Superior temporal gyrus (tissue), 1 donor: ENCODE data around the gene SLC12A7.

Source experiments
- DNase-seq: peaks from one replicate; pipeline ENCODE4 v3.0.0-alpha.2; 2016; ENCODE audit errors: extremely low spot score

Gene SLC12A7

GRCh38 chr5:1019001-1019905 is 92.6 kb downstream of the SLC12A7 start:
- peak; percentile 7 for DNase-seq

- no peak for DNase-seq
These were observed 93.3 kb downstream of the SLC12A7 start for GRCh38 chr5:1018596-1018995.

GRCh38 chr5:1017691-1018455 is 94.0 kb downstream of the SLC12A7 start:
- no peak for DNase-seq

- no peak for DNase-seq
These were observed 94.8 kb downstream of the SLC12A7 start for GRCh38 chr5:1017056-1017455.

- DNase-seq: peak; percentile 8
These were observed 95.4 kb downstream of the SLC12A7 start for GRCh38 chr5:1016476-1016875.

GRCh38 chr5:1016036-1016435 is 95.8 kb downstream of the SLC12A7 start:
- DNase-seq: peak; percentile 53

- no peak for DNase-seq
These were observed 96.4 kb downstream of the SLC12A7 start for GRCh38 chr5:1015507-1015906.

GRCh38 chr5:1014781-1015221 is 97.1 kb downstream of the SLC12A7 start:
- no peak for DNase-seq

- DNase-seq: no peak
These were observed 97.5 kb downstream of the SLC12A7 start for GRCh38 chr5:1014346-1014745.

GRCh38 chr5:1013948-1014301 is 97.9 kb downstream of the SLC12A7 start:
- peak; percentile 6 for DNase-seq

- no peak for DNase-seq
These were observed 98.5 kb downstream of the SLC12A7 start for GRCh38 chr5:1013238-1013947.

GRCh38 chr5:1012900-1013237 is 99.0 kb downstream of the SLC12A7 start:
- DNase-seq: no peak

GRCh38 chr5:1012313-1012841 is 99.5 kb downstream of the SLC12A7 start:
- DNase-seq: no peak

- DNase-seq: peak; percentile 2
These were observed 100.0 kb downstream of the SLC12A7 start for GRCh38 chr5:1011741-1012312.

GRCh38 chr5:1011226-1011631 is 100.6 kb downstream of the SLC12A7 start:
- peak; percentile 4 for DNase-seq

- no peak for DNase-seq
These were observed 101.2 kb downstream of the SLC12A7 start for GRCh38 chr5:1010641-1011046.

GRCh38 chr5:1010181-1010510 is 101.7 kb downstream of the SLC12A7 start:
- DNase-seq: peak; percentile 3

GRCh38 chr5:1009359-1010180 is 102.3 kb downstream of the SLC12A7 start:
- no peak for DNase-seq

- no peak for DNase-seq
These were observed 103.2 kb downstream of the SLC12A7 start, which contains the start of gene NKD2 for GRCh38 chr5:1008451-1009358. Gene NKD2 (plus strand): TSS chr5:1008802. CDS start chr5:1009058, 256 bp downstream.
